Neural cell (in vitro differentiated cells): ENCODE results near the gene ALLC. TPM values are rescaled to one million over a fixed set of nuclear protein-coding genes. Genes with fewer than 3 reads are reported as not detected.

Source experiments
- H2AFZ ChIP-seq: fragments of 200-600, 300-800 bp; sonication (generic), shearing (Covaris generic); 2 replicates; pipeline ENCODE4 v1.6.0; 2014; ENCODE audit warnings: low read depth, mild to moderate bottlenecking, antibody characterized with exemption, low read length, moderate library complexity
- H3F3A ChIP-seq: fragments of 200-600 bp; shearing (Covaris generic); 2 replicates; pipeline ENCODE4 v1.6.1; 2016; ENCODE audit warnings: mild to moderate bottlenecking, moderate library complexity, mixed read lengths, antibody characterized with exemption, low read length; ENCODE audit not compliant: insufficient read depth, poor library complexity, severe bottlenecking
- H3K27ac ChIP-seq: fragments of 200-600, 300-800 bp; sonication (generic), shearing (Covaris generic); 2 replicates; pipeline ENCODE4 v1.5.1; 2014; ENCODE audit warnings: mild to moderate bottlenecking, low read length, moderate library complexity
- H3K27me3 ChIP-seq: fragments of 300-800, 200-600 bp; sonication (generic), shearing (Covaris generic); 2 replicates; pipeline ENCODE4 v1.6.0; 2014; ENCODE audit warnings: mild to moderate bottlenecking, low read depth, low read length, moderate library complexity; ENCODE audit not compliant: insufficient read depth
- H3K36me3 ChIP-seq: fragments of 300-800, 200-600 bp; sonication (generic), shearing (Covaris generic); 2 replicates; pipeline ENCODE4 v1.5.1; 2014; ENCODE audit warnings: mild to moderate bottlenecking, antibody characterized with exemption, low read length, moderate library complexity; ENCODE audit not compliant: insufficient read depth
- H3K4me2 ChIP-seq: fragments of 300-800, 200-600 bp; sonication (generic), shearing (Covaris generic); 2 replicates; pipeline ENCODE4 v1.6.0; 2014; ENCODE audit warnings: mild to moderate bottlenecking, low read length
- H3K4me3 ChIP-seq: fragments of 300-800, 200-600 bp; sonication (generic), shearing (Covaris generic); 2 replicates; pipeline ENCODE4 v1.5.1; 2014; ENCODE audit warnings: mild to moderate bottlenecking, low read length, moderate library complexity
- H3K79me2 ChIP-seq: fragments of 200-600 bp; shearing (Covaris generic); replicated peaks from 2 replicates; pipeline ENCODE4 v1.6.0; 2014; ENCODE audit warnings: mild to moderate bottlenecking, low read length, moderate library complexity; ENCODE audit not compliant: insufficient read depth
- H3K9ac ChIP-seq: fragments of 300-800, 200-600 bp; sonication (generic), shearing (Covaris generic); 2 replicates; pipeline ENCODE4 v1.6.1; 2016; ENCODE audit warnings: mild to moderate bottlenecking, low read length, mixed read lengths
- H3K9me2 ChIP-seq: fragments of 200-600 bp; shearing (Covaris generic); 2 replicates; pipeline ENCODE4 v1.6.1; 2016; ENCODE audit warnings: mild to moderate bottlenecking, low read length, mixed read lengths; ENCODE audit not compliant: insufficient read depth
- H3K9me3 ChIP-seq: fragments of 200-600, 300-800 bp; sonication (generic), shearing (Covaris generic); 2 replicates; pipeline ENCODE4 v1.6.1; 2016; ENCODE audit warnings: mild to moderate bottlenecking, mixed run types, low read length, moderate library complexity, mixed read lengths
- H4K20me1 ChIP-seq: fragments of 200-600 bp; shearing (Covaris generic); 2 replicates; pipeline ENCODE4 v1.6.1; 2016; ENCODE audit warnings: mild to moderate bottlenecking, mixed run types; ENCODE audit not compliant: insufficient read depth
- EP300 ChIP-seq: fragments of 450-650 bp; conservative IDR thresholded peaks from 2 replicates; pipeline ENCODE4 v1.6.1; 2014; ENCODE audit warnings: antibody characterized with exemption, mild to moderate bottlenecking, moderate library complexity; ENCODE audit not compliant: poor library complexity, severe bottlenecking
- EZH2 ChIP-seq: fragments of 200-600, 300-800 bp; shearing (Covaris generic), sonication (generic); IDR thresholded peaks from 2 replicates; pipeline ENCODE4 v1.6.1; 2014; ENCODE audit warnings: antibody characterized with exemption, low read length, borderline replicate concordance, mild to moderate bottlenecking; ENCODE audit not compliant: insufficient read depth, poor library complexity, severe bottlenecking
- MXI1 ChIP-seq: fragments of 450-650 bp; conservative IDR thresholded peaks from 2 replicates; pipeline ENCODE4 v1.6.1; 2014; ENCODE audit warnings: antibody characterized with exemption, mild to moderate bottlenecking; ENCODE audit not compliant: poor library complexity, severe bottlenecking
- POLR2AphosphoS5 ChIP-seq: IDR thresholded peaks from 2 replicates; pipeline ENCODE4 v1.6.1; 2012
- RAD21 ChIP-seq: fragments of 450-650 bp; conservative IDR thresholded peaks from 2 replicates; pipeline ENCODE4 v1.6.1; 2014; ENCODE audit warnings: antibody characterized with exemption, mild to moderate bottlenecking, moderate library complexity
- REST ChIP-seq: IDR thresholded peaks from 2 replicates; pipeline ENCODE4 v1.6.1; 2012; ENCODE audit warnings: borderline replicate concordance
- SMC3 ChIP-seq: fragments of 450-650 bp; conservative IDR thresholded peaks from 2 replicates; pipeline ENCODE4 v1.6.1; 2014; ENCODE audit warnings: antibody characterized with exemption, mild to moderate bottlenecking, moderate library complexity; ENCODE audit not compliant: poor library complexity
- TAF1 ChIP-seq: IDR thresholded peaks from 2 replicates; pipeline ENCODE4 v1.6.1; 2012; ENCODE audit warnings: low read depth
- polyA plus RNA-seq: library from polyadenylated mRNA; depleted of rRNA; stranded (reverse); fragments of >200 nt; gene quantifications from 2 replicates; pipeline ENCODE4 v1.2.3, GENCODE V29; 2014
- TF ChIP-seq, protein P1 (sequence below): fragments of 450-650 bp; IDR thresholded peaks from 2 replicates; pipeline ENCODE4 v1.5.1; 2014; ENCODE audit warnings: antibody characterized with exemption, mild to moderate bottlenecking, moderate library complexity; ENCODE audit not compliant: poor library complexity, severe bottlenecking

ALLC gene
- polyA plus RNA-seq, 1 donor from 2014 or later = 0.33 TPM

DNA sequence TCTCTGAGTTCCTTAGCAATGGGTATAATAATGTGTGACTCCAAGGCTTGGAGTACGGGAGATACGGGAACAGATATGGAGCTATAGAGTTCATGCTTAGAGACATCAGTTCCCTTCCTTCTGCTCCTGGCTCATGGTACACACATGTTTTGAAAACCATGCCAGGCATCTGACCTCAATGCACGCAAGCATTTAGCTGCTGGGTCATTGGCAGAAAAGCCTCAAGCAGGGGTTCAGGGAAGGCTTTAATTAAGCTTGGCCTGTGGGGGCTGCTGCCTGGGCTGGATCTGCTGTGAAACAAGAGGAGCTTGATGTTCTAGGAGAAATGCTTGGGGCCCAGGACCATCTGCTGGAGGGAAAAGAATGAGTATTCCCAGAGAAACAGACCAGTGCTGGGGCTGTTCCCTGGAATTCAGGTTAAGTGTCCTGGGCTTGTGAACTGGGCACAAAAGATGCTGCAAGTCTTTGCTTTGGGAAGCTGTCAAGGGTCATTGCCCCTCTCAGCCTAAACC lies 3.2 kb downstream of the ALLC start:
- Histone ChIP-seq H3K36me3 (no peaks in the 10 kb centered on the region), H3K27ac (no peak overlapping the region), H3K4me2 (no peak overlapping the region), H3K79me2 (no peaks in the 10 kb centered on the region), H4K20me1 (no peaks in the 10 kb centered on the region), H3K9me2 (no peaks in the 10 kb centered on the region), H3K4me3 (no peak overlapping the region), H3F3A (no peaks in the 10 kb centered on the region), H2AFZ (no peak overlapping the region), H3K27me3 (no peaks in the 10 kb centered on the region), H3K9me3 (no peaks in the 10 kb centered on the region), H3K9ac (no peak overlapping the region)
- TF ChIP-seq SMC3 (no peak), EZH2 (no peak), RAD21 (no peak), POLR2AphosphoS5 (no peak), REST (no peak), EP300 (no peak), MXI1 (no peak), TAF1 (no peak)
- TF ChIP-seq, protein P1, sequence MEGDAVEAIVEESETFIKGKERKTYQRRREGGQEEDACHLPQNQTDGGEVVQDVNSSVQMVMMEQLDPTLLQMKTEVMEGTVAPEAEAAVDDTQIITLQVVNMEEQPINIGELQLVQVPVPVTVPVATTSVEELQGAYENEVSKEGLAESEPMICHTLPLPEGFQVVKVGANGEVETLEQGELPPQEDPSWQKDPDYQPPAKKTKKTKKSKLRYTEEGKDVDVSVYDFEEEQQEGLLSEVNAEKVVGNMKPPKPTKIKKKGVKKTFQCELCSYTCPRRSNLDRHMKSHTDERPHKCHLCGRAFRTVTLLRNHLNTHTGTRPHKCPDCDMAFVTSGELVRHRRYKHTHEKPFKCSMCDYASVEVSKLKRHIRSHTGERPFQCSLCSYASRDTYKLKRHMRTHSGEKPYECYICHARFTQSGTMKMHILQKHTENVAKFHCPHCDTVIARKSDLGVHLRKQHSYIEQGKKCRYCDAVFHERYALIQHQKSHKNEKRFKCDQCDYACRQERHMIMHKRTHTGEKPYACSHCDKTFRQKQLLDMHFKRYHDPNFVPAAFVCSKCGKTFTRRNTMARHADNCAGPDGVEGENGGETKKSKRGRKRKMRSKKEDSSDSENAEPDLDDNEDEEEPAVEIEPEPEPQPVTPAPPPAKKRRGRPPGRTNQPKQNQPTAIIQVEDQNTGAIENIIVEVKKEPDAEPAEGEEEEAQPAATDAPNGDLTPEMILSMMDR = no peak

GRCh38 chr2:3662239-3662638 lies 4.2 kb downstream of the ALLC start:
- no peaks in the 10 kb centered on the region for H4K20me1 ChIP-seq
- no peaks in the 10 kb centered on the region for H3K9me2 ChIP-seq
- no peaks in the 10 kb centered on the region for H3F3A ChIP-seq
- no peak overlapping the region for H3K9ac ChIP-seq
- no peak overlapping the region for H3K4me2 ChIP-seq
- no peak overlapping the region for H3K27ac ChIP-seq
- H3K9me3 ChIP-seq = no peaks in the 10 kb centered on the region
- H3K4me3 ChIP-seq = no peak overlapping the region
- no peaks in the 10 kb centered on the region for H3K27me3 ChIP-seq
- no peaks in the 10 kb centered on the region for H3K79me2 ChIP-seq
- H2AFZ ChIP-seq = no peak overlapping the region
- H3K36me3 ChIP-seq = no peaks in the 10 kb centered on the region
- TF ChIP-seq TAF1 = no peak
- TF ChIP-seq RAD21 = no peak
- TF ChIP-seq, protein P1 = no peak
- TF ChIP-seq EP300 = no peak
- no peak for TF ChIP-seq POLR2AphosphoS5
- no peak for TF ChIP-seq EZH2
- TF ChIP-seq SMC3 = no peak
- TF ChIP-seq REST = no peak
- TF ChIP-seq MXI1 = no peak
